GM12878 (cell line): Measurements from ENCODE around the gene IL23R. TPM values are rescaled to one million over a fixed set of nuclear protein-coding genes. Genes with fewer than 3 reads are reported as not detected.

Experiments
- ATF7 ChIP-seq: fragments of 450-650 bp; IDR thresholded peaks from 2 replicates; pipeline ENCODE4 v1.6.1; 2016; ENCODE audit warnings: low read depth, mild to moderate bottlenecking
- BACH1 ChIP-seq: fragments of 450-650 bp; IDR thresholded peaks from 2 replicates; pipeline ENCODE4 v1.6.1; 2017; ENCODE audit warnings: mild to moderate bottlenecking, borderline replicate concordance
- BCL11A ChIP-seq: IDR thresholded peaks from 2 replicates; pipeline ENCODE4 v1.6.1; 2011; ENCODE audit warnings: low read depth, low read length
- BHLHE40 ChIP-seq, 2 experiments: fragments of 450-650 bp in 1 of 2; IDR thresholded peaks; 2 replicates each; pipeline ENCODE4 v1.6.1; 2011 to 2017; ENCODE audit warnings: low read depth in 2 of 2, borderline replicate concordance in 1 of 2, improper control_type of control experiment in 1 of 2, low read length in 1 of 2, mild to moderate bottlenecking in 1 of 2
- CBX3 ChIP-seq: fragments of 200-600 bp; sonication (generic); IDR thresholded peaks from 2 replicates; pipeline ENCODE4 v1.6.1; 2016; ENCODE audit warnings: low read depth, borderline replicate concordance
- MYB ChIP-seq: fragments of 150-350 bp; IDR thresholded peaks from 2 replicates; pipeline ENCODE4 v1.6.1; 2014; ENCODE audit warnings: mild to moderate bottlenecking, low read depth, low read length, borderline replicate concordance
- NFIC ChIP-seq: IDR thresholded peaks from 2 replicates; pipeline ENCODE4 v1.6.1; 2012; ENCODE audit warnings: low read depth, mild to moderate bottlenecking, inconsistent platforms, low read length, moderate library complexity
- NRF1 ChIP-seq: conservative IDR thresholded peaks from 2 replicates; pipeline ENCODE4 v1.6.1; 2011; ENCODE audit warnings: mild to moderate bottlenecking, low read depth, low read length, improper control_type of control experiment
- PML ChIP-seq: IDR thresholded peaks from 2 replicates; pipeline ENCODE4 v1.6.1; 2012; ENCODE audit warnings: low read length, inconsistent platforms
- SIN3A ChIP-seq: IDR thresholded peaks from 2 replicates; pipeline ENCODE4 v1.6.1; 2012; ENCODE audit warnings: low read depth, low read length, improper control_type of control experiment
- SIX5 ChIP-seq: IDR thresholded peaks from 2 replicates; pipeline ENCODE4 v1.6.1; 2011; ENCODE audit warnings: mild to moderate bottlenecking, low read depth, low read length, moderate library complexity; ENCODE audit not compliant: severe bottlenecking
- TCF12 ChIP-seq: IDR thresholded peaks from 2 replicates; pipeline ENCODE4 v1.6.1; 2011; ENCODE audit warnings: low read depth, mild to moderate bottlenecking, low read length
- TCF3 ChIP-seq: IDR thresholded peaks from 2 replicates; pipeline ENCODE4 v1.6.1; 2012; ENCODE audit warnings: low read depth, mild to moderate bottlenecking, low read length, borderline replicate concordance; ENCODE audit not compliant: insufficient read depth
- WRNIP1 ChIP-seq: IDR thresholded peaks from 2 replicates; pipeline ENCODE4 v1.6.1; 2011; ENCODE audit warnings: low read depth, low read length, improper control_type of control experiment, borderline replicate concordance
- ZBED1 ChIP-seq: IDR thresholded peaks from 2 replicates; pipeline ENCODE4 v1.6.1; 2016; ENCODE audit warnings: borderline replicate concordance
- ZNF217 ChIP-seq: fragments of 450-650 bp; IDR thresholded peaks from 2 replicates; pipeline ENCODE4 v1.6.1; 2017; ENCODE audit warnings: antibody characterized with exemption, mild to moderate bottlenecking
- polyA plus RNA-seq, 11 experiments: library from polyadenylated mRNA; depleted of rRNA in 4 of 11; unstranded in 6 of 11; stranded (reverse) in 5 of 11; fragments of >200 nt; fragmentation: Nextera tagmentation in 4 of 11; fragmentation: Illumina TruSeq in 1 of 11; extraction: Ambion mirVana in 4 of 11; extraction: Trizol in 1 of 11; gene quantifications; 1 replicate in 1 of 11; 2 replicates in 10 of 11; pipeline versions ENCODE4 v1.2.1 to v1.2.3, GENCODE V29; 2011 to 2016; ENCODE audit warnings: inconsistent platforms in 2 of 11, missing spikeins in 2 of 11, low read depth in 1 of 11
- total RNA-seq, 4 experiments: library from RNA; depleted of rRNA in 3 of 4; stranded (reverse); fragments of >200 nt in 3 of 4; fragmentation: Illumina TruSeq in 1 of 4; extraction: Trizol in 1 of 4; gene quantifications; 2 replicates each; pipeline versions ENCODE4 v1.2.1 to v1.2.3, GENCODE V29; 2013 to 2021
- TF ChIP-seq, protein P1 (sequence below): fragments of 450-650 bp; IDR thresholded peaks from 2 replicates; pipeline ENCODE4 v1.6.1; 2014; ENCODE audit warnings: mild to moderate bottlenecking
- TF ChIP-seq, protein P2 (sequence below): fragments of 450-650 bp; formaldehyde crosslinking; IDR thresholded peaks from 2 replicates; pipeline ENCODE4 v1.4.0; 2020; ENCODE audit warnings: mild to moderate bottlenecking, moderate library complexity
- TF ChIP-seq, protein P3 (sequence below): fragments of 450-650 bp; conservative IDR thresholded peaks from 2 replicates; pipeline ENCODE4 v1.6.1; 2017; ENCODE audit warnings: mild to moderate bottlenecking, moderate library complexity
- TF ChIP-seq, protein P4 (sequence below): fragments of 450-650 bp; IDR thresholded peaks from 2 replicates; pipeline ENCODE4 v1.6.1; 2016; ENCODE audit warnings: mild to moderate bottlenecking
- TF ChIP-seq, protein P5 (sequence below): fragments of 450-650 bp; IDR thresholded peaks from 2 replicates; pipeline ENCODE4 v1.6.1; 2018; ENCODE audit warnings: borderline replicate concordance, mild to moderate bottlenecking; ENCODE audit not compliant: partially characterized antibody

The IL23R gene
- total and polyA plus RNA-seq, 10 of the 15 experiments (the other 5 are each of a cell fraction or from before 2014, with no cell fraction given) = 0.16 to 6.4 (median 0.59) TPM

DNA sequence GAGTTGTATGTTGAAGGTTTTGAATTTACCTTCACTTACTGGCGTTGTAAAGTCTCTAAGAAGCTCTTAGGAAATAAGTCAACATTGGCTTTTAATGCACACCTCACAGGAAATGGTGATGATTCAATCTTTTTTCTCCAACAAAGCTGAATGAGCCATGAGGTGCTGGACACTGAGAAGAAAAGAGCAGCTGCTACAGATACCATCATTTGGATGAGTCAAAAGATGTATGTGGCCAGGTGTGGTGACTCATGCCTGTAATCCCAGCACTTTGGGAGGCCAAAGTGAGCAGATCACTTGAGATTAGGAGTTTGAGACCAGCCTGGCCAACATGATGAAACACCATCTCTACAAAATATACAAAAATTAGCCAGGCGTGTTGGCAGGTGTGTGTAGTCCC lies 3.3 kb upstream of the IL23R start (continued):
- TF ChIP-seq, protein P1, sequence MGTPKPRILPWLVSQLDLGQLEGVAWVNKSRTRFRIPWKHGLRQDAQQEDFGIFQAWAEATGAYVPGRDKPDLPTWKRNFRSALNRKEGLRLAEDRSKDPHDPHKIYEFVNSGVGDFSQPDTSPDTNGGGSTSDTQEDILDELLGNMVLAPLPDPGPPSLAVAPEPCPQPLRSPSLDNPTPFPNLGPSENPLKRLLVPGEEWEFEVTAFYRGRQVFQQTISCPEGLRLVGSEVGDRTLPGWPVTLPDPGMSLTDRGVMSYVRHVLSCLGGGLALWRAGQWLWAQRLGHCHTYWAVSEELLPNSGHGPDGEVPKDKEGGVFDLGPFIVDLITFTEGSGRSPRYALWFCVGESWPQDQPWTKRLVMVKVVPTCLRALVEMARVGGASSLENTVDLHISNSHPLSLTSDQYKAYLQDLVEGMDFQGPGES = no peak
- TF ChIP-seq MYB (no peak), ZBED1 (no peak), ZNF217 (no peak), CBX3 (no peak), BCL11A (peak; percentile 62; the same call in 1 of the 2 replicates), WRNIP1 (no peak), NFIC (peak; percentile 82), SIX5 (no peak), BACH1 (no peak), PML (0 out of 2 replicates have a peak, but pooled peaks have one; percentile 24), BHLHE40 (IDR thresholded peaks at IDR 0.05; ENCODE audit: borderline replicate concordance in 1 of 2, low read depth in 2 of 2, low read length in 1 of 2) (no peak), NRF1 (no peak), SIN3A (no peak), ATF7 (0 out of 2 replicates have a peak, but pooled peaks have one; percentile 11), TCF12 (peak; percentile 89), TCF3 (peak; percentile 67; the same call in 1 of the 2 replicates)
- TF ChIP-seq, protein P2, sequence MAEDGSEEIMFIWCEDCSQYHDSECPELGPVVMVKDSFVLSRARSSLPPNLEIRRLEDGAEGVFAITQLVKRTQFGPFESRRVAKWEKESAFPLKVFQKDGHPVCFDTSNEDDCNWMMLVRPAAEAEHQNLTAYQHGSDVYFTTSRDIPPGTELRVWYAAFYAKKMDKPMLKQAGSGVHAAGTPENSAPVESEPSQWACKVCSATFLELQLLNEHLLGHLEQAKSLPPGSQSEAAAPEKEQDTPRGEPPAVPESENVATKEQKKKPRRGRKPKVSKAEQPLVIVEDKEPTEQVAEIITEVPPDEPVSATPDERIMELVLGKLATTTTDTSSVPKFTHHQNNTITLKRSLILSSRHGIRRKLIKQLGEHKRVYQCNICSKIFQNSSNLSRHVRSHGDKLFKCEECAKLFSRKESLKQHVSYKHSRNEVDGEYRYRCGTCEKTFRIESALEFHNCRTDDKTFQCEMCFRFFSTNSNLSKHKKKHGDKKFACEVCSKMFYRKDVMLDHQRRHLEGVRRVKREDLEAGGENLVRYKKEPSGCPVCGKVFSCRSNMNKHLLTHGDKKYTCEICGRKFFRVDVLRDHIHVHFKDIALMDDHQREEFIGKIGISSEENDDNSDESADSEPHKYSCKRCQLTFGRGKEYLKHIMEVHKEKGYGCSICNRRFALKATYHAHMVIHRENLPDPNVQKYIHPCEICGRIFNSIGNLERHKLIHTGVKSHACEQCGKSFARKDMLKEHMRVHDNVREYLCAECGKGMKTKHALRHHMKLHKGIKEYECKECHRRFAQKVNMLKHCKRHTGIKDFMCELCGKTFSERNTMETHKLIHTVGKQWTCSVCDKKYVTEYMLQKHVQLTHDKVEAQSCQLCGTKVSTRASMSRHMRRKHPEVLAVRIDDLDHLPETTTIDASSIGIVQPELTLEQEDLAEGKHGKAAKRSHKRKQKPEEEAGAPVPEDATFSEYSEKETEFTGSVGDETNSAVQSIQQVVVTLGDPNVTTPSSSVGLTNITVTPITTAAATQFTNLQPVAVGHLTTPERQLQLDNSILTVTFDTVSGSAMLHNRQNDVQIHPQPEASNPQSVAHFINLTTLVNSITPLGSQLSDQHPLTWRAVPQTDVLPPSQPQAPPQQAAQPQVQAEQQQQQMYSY = no peak
- TF ChIP-seq, protein P3, sequence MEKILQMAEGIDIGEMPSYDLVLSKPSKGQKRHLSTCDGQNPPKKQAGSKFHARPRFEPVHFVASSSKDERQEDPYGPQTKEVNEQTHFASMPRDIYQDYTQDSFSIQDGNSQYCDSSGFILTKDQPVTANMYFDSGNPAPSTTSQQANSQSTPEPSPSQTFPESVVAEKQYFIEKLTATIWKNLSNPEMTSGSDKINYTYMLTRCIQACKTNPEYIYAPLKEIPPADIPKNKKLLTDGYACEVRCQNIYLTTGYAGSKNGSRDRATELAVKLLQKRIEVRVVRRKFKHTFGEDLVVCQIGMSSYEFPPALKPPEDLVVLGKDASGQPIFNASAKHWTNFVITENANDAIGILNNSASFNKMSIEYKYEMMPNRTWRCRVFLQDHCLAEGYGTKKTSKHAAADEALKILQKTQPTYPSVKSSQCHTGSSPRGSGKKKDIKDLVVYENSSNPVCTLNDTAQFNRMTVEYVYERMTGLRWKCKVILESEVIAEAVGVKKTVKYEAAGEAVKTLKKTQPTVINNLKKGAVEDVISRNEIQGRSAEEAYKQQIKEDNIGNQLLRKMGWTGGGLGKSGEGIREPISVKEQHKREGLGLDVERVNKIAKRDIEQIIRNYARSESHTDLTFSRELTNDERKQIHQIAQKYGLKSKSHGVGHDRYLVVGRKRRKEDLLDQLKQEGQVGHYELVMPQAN = no peak
- TF ChIP-seq, protein P4, sequence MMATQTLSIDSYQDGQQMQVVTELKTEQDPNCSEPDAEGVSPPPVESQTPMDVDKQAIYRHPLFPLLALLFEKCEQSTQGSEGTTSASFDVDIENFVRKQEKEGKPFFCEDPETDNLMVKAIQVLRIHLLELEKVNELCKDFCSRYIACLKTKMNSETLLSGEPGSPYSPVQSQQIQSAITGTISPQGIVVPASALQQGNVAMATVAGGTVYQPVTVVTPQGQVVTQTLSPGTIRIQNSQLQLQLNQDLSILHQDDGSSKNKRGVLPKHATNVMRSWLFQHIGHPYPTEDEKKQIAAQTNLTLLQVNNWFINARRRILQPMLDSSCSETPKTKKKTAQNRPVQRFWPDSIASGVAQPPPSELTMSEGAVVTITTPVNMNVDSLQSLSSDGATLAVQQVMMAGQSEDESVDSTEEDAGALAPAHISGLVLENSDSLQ = no peak
- TF ChIP-seq, protein P5, sequence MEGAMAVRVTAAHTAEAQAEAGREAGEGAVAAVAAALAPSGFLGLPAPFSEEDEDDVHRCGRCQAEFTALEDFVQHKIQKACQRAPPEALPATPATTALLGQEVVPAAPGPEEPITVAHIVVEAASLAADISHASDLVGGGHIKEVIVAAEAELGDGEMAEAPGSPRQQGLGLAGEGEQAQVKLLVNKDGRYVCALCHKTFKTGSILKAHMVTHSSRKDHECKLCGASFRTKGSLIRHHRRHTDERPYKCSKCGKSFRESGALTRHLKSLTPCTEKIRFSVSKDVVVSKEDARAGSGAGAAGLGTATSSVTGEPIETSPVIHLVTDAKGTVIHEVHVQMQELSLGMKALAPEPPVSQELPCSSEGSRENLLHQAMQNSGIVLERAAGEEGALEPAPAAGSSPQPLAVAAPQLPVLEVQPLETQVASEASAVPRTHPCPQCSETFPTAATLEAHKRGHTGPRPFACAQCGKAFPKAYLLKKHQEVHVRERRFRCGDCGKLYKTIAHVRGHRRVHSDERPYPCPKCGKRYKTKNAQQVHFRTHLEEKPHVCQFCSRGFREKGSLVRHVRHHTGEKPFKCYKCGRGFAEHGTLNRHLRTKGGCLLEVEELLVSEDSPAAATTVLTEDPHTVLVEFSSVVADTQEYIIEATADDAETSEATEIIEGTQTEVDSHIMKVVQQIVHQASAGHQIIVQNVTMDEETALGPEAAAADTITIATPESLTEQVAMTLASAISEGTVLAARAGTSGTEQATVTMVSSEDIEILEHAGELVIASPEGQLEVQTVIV = no peak
